GM23338 (cell line): ENCODE data around the gene NFILZ. TPM values are rescaled to one million over a fixed set of nuclear protein-coding genes. Genes with fewer than 3 reads are reported as not detected.

Experiments used
- ATAC-seq: fragments of 200-7000 bp; cut with Tn5 transposase; 3 replicates; pipeline ENCODE4 v1.9.1; 2020
- DNase-seq: peaks from one replicate; pipeline ENCODE4 v3.0.0-alpha.2; 2015; ENCODE audit warnings: low spot score
- H2AFZ ChIP-seq: fragments of 200-600 bp; sonication (generic); 2 replicates; pipeline ENCODE4 v1.8.0; 2016; ENCODE audit warnings: antibody characterized with exemption, mild to moderate bottlenecking, moderate library complexity
- H3F3A ChIP-seq: fragments of 200-600 bp; sonication (generic); replicated peaks from 2 replicates; pipeline ENCODE4 v1.8.0; 2017; ENCODE audit warnings: antibody characterized with exemption, mixed run types, low read depth
- H3K27ac ChIP-seq: fragments of 200-600 bp; sonication (generic); 2 replicates; pipeline ENCODE4 v1.6.1; 2016; ENCODE audit warnings: low read depth
- H3K27me3 ChIP-seq: fragments of 200-600 bp; sonication (generic); 2 replicates; pipeline ENCODE4 v1.8.0; 2016; ENCODE audit warnings: mild to moderate bottlenecking, mixed run types, moderate library complexity; ENCODE audit not compliant: insufficient read depth
- H3K36me3 ChIP-seq: fragments of 200-600 bp; sonication (generic); 2 replicates; pipeline ENCODE4 v1.8.0; 2016; ENCODE audit warnings: mild to moderate bottlenecking; ENCODE audit not compliant: insufficient read depth
- H3K4me1 ChIP-seq: fragments of 200-600 bp; sonication (generic); 2 replicates; pipeline ENCODE4 v1.8.0; 2016; ENCODE audit warnings: mild to moderate bottlenecking, moderate library complexity; ENCODE audit not compliant: insufficient read depth
- H3K4me2 ChIP-seq: fragments of 200-600 bp; sonication (generic); 2 replicates; pipeline ENCODE4 v1.7.1; 2017; ENCODE audit warnings: mixed run types
- H3K4me3 ChIP-seq: fragments of 200-600 bp; sonication (generic); 2 replicates; pipeline ENCODE4 v1.6.1; 2016; ENCODE audit warnings: mixed run types
- H3K79me2 ChIP-seq: fragments of 200-600 bp; sonication (generic); replicated peaks from 2 replicates; pipeline ENCODE4 v1.8.0; 2017; ENCODE audit warnings: mild to moderate bottlenecking; ENCODE audit not compliant: insufficient read depth
- H3K9me2 ChIP-seq: fragments of 200-600 bp; sonication (generic); 2 replicates; pipeline ENCODE4 v1.8.0; 2017; ENCODE audit not compliant: insufficient read depth
- H4K20me1 ChIP-seq: fragments of 200-600 bp; sonication (generic); replicated peaks from 2 replicates; pipeline ENCODE4 v1.8.0; 2017; ENCODE audit warnings: mild to moderate bottlenecking; ENCODE audit not compliant: insufficient read depth
- H3K27ac Mint-ChIP-seq: 2 replicates; pipeline ENCODE4 v1.8.0; 2020; ENCODE audit warnings: inconsistent platforms, mild to moderate bottlenecking, moderate library complexity, mixed read lengths
- H3K27me3 Mint-ChIP-seq: 3 replicates; pipeline ENCODE4 v1.8.0; 2022; ENCODE audit warnings: low read depth, mild to moderate bottlenecking, moderate library complexity, mixed read lengths, inconsistent platforms; ENCODE audit not compliant: insufficient read depth, poor library complexity
- H3K36me3 Mint-ChIP-seq: 3 replicates; pipeline ENCODE4 v1.8.0; 2021; ENCODE audit warnings: low read depth, mild to moderate bottlenecking, inconsistent platforms, moderate library complexity, mixed read lengths
- H3K4me1 Mint-ChIP-seq: 3 replicates; pipeline ENCODE4 v1.8.0; 2020; ENCODE audit warnings: mild to moderate bottlenecking, inconsistent platforms, mixed read lengths
- H3K4me3 Mint-ChIP-seq: 3 replicates; pipeline ENCODE4 v1.8.0; 2021; ENCODE audit warnings: moderate library complexity, mild to moderate bottlenecking, inconsistent platforms, mixed read lengths
- H3K9me3 Mint-ChIP-seq: 3 replicates; pipeline ENCODE4 v1.8.0; 2020; ENCODE audit warnings: moderate library complexity, mild to moderate bottlenecking, inconsistent platforms, mixed read lengths
- CTCF ChIP-seq, 2 experiments: fragments of 200-600 bp in 1 of 2; sonication (generic) in 1 of 2; conservative IDR thresholded peaks; 2 replicates each; pipeline versions ENCODE4 v1.5.1 to v1.6.1; 2016 to 2017; ENCODE audit warnings: antibody characterized with exemption in 2 of 2, low read depth in 2 of 2, mild to moderate bottlenecking in 2 of 2, moderate library complexity in 1 of 2
- ETS1 ChIP-seq: IDR thresholded peaks from 2 replicates; pipeline ENCODE4 v1.6.1; 2016; ENCODE audit warnings: antibody characterized with exemption
- EZH2 ChIP-seq: fragments of 200-600 bp; sonication (generic); IDR thresholded peaks from one replicate; pipeline ENCODE4 v1.8.0; 2017; ENCODE audit warnings: antibody characterized with exemption, mild to moderate bottlenecking, low read depth; ENCODE audit not compliant: unreplicated experiment
- EZH2phosphoT487 ChIP-seq: fragments of 200-600 bp; sonication (generic); IDR thresholded peaks from one replicate; pipeline ENCODE4 v1.8.1; 2018; ENCODE audit warnings: antibody characterized with exemption; ENCODE audit not compliant: unreplicated experiment
- JUNB ChIP-seq: IDR thresholded peaks from one replicate; pipeline ENCODE4 v1.6.1; 2016; ENCODE audit warnings: antibody characterized with exemption; ENCODE audit not compliant: unreplicated experiment
- NANOG ChIP-seq: IDR thresholded peaks from 2 replicates; pipeline ENCODE4 v1.6.1; 2016; ENCODE audit warnings: antibody characterized with exemption, borderline replicate concordance
- POLR2AphosphoS5 ChIP-seq: IDR thresholded peaks from 2 replicates; pipeline ENCODE4 v1.6.1; 2016; ENCODE audit warnings: antibody characterized with exemption, low read depth
- REST ChIP-seq: IDR thresholded peaks from one replicate; pipeline ENCODE4 v1.6.1; 2018; ENCODE audit warnings: antibody characterized with exemption; ENCODE audit not compliant: unreplicated experiment
- ZNF114 ChIP-seq: fragments of 250-450 bp; sonication (Bioruptor Pico); IDR thresholded peaks from 2 replicates; pipeline ENCODE4 v1.5.0; 2020; ENCODE audit warnings: mild to moderate bottlenecking, moderate library complexity
- ZNF331 ChIP-seq: fragments of 250-450 bp; sonication (Bioruptor Pico); IDR thresholded peaks from 2 replicates; pipeline ENCODE4 v1.5.0; 2020; ENCODE audit warnings: low read depth, mild to moderate bottlenecking, moderate library complexity
- polyA plus RNA-seq: library from polyadenylated mRNA; unstranded; fragments of >200 nt; fragmentation: Nextera tagmentation; extraction: Ambion mirVana; gene quantifications from 2 replicates; pipeline ENCODE4 v1.2.1, GENCODE V29; 2016
- total RNA-seq: library from RNA; depleted of rRNA; stranded (reverse); fragments of >200 nt; shearing (Covaris generic); gene quantifications from 2 replicates; pipeline ENCODE4 v1.2.3, GENCODE V29; 2014

Gene NFILZ
- total and polyA plus RNA-seq, 2 experiments from 2014 or later: not detected

- Mint-ChIP-seq H3K27me3 (peaks cover 32% of the 10 kb centered on the region), H3K36me3 (no peaks in the 10 kb centered on the region; the same call in 2 of the 3 replicates), H3K9me3 (peaks cover 7% of the 10 kb centered on the region; the same call in 2 of the 3 replicates), H3K27ac (no peak overlapping the region), H3K4me3 (no peak overlapping the region), H3K4me1 (peaks cover 14% of the 10 kb centered on the region; the same call in 2 of the 3 replicates)
- TF ChIP-seq ZNF331 (CRISPR knock-in tag) (no peak), JUNB (no peak), EZH2 (no peak), POLR2AphosphoS5 (no peak), NANOG (no peak), ETS1 (no peak), REST (no peak), CTCF (conservative IDR thresholded peaks at IDR 0.05; ENCODE audit: low read depth in 2 of 2) (no peak), ZNF114 (CRISPR knock-in tag) (no peak)
- Histone ChIP-seq H2AFZ (no peak overlapping the region), H3K36me3 (no peaks in the 10 kb centered on the region), H4K20me1 (no peaks in the 10 kb centered on the region), H3K4me2 (no peak overlapping the region), H3K9me2 (no peaks in the 10 kb centered on the region), H3K27ac (no peak overlapping the region), H3K4me1 (peaks cover 11% of the 10 kb centered on the region; the same call in 1 of the 2 replicates), H3K27me3 (no peaks in the 10 kb centered on the region), H3K79me2 (peaks cover 8% of the 10 kb centered on the region), H3K4me3 (no peak overlapping the region), H3F3A (peaks cover 10% of the 10 kb centered on the region)
- DNase-seq: no peak
- no peak for ATAC-seq
These were observed 16.0 kb upstream of the NFILZ start for GRCh38 chr19:8614455-8614854.

GRCh38 chr19:8615024-8615423, 15.4 kb upstream of the NFILZ start:
- no peak overlapping the region; the same call in 2 of the 3 replicates for H3K4me3 Mint-ChIP-seq
- Histone ChIP-seq H3K27ac (no peak overlapping the region), H3K9me2 (no peaks in the 10 kb centered on the region), H4K20me1 (no peaks in the 10 kb centered on the region), H3K79me2 (peaks cover 3% of the 10 kb centered on the region), H3K4me3 (no peak overlapping the region), H3K27me3 (no peaks in the 10 kb centered on the region), H3K4me1 (peaks cover 11% of the 10 kb centered on the region; the same call in 1 of the 2 replicates), H3F3A (peaks cover 5% of the 10 kb centered on the region), H3K36me3 (no peaks in the 10 kb centered on the region), H2AFZ (no peak overlapping the region), H3K4me2 (no peak overlapping the region)
- H3K27ac Mint-ChIP-seq: no peak overlapping the region
- H3K9me3 Mint-ChIP-seq: peaks cover 4% of the 10 kb centered on the region; the same call in 2 of the 3 replicates
- no peaks in the 10 kb centered on the region; the same call in 2 of the 3 replicates for H3K36me3 Mint-ChIP-seq
- ATAC-seq (no peak), DNase-seq (no peak)
- peaks cover 26% of the 10 kb centered on the region for H3K27me3 Mint-ChIP-seq
- peaks cover 12% of the 10 kb centered on the region; the same call in 2 of the 3 replicates for H3K4me1 Mint-ChIP-seq
- no peak for TF ChIP-seq EZH2phosphoT487
- TF ChIP-seq NANOG: no peak
